Thyroid gland (tissue), 4 donors: Measurements from ENCODE around the gene PTDSS2.

Experiments used
- POLR2A ChIP-seq, 2 donors: fragments of 450-650 bp; IDR thresholded peaks; one replicate each; pipeline ENCODE4 v1.6.1; 2017; ENCODE audit warnings: antibody characterized with exemption in 2 of 2, mild to moderate bottlenecking in 2 of 2, moderate library complexity in 1 of 2
- TF ChIP-seq, protein P1 (sequence below), 6 experiments: fragments of 200-600 bp in 3 of 6; fragments of 450-650 bp in 3 of 6; sonication (generic) in 3 of 6; IDR thresholded peaks; one replicate each; pipeline ENCODE4 v1.5.1; 2016 to 2019; ENCODE audit warnings: antibody characterized with exemption in 6 of 6, mild to moderate bottlenecking in 2 of 6, inconsistent platforms in 1 of 6, moderate library complexity in 1 of 6

DNA sequence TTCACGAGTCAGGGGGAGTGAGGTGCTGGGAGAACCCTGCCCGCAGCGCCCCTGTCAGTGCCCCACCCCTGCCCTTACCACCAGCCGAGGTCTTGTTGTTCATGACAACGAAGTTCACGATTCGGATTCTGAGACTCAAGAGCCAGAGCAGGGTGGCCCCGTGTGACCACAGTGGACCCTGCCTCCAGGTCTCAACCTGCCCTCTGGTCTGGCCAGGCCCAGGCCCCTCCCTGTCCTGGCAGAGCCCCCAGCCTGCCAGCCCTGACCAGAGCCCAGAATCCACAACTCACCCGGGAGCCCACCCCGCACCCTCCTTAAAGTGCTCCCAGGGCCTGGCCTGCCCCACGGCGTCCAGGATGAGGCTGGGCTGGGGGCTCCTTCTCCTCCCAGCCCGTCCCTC is 18.2 kb upstream of the PTDSS2 start:
- no peak for TF ChIP-seq POLR2A (IDR thresholded peaks at IDR 0.05)
- TF ChIP-seq, protein P1, sequence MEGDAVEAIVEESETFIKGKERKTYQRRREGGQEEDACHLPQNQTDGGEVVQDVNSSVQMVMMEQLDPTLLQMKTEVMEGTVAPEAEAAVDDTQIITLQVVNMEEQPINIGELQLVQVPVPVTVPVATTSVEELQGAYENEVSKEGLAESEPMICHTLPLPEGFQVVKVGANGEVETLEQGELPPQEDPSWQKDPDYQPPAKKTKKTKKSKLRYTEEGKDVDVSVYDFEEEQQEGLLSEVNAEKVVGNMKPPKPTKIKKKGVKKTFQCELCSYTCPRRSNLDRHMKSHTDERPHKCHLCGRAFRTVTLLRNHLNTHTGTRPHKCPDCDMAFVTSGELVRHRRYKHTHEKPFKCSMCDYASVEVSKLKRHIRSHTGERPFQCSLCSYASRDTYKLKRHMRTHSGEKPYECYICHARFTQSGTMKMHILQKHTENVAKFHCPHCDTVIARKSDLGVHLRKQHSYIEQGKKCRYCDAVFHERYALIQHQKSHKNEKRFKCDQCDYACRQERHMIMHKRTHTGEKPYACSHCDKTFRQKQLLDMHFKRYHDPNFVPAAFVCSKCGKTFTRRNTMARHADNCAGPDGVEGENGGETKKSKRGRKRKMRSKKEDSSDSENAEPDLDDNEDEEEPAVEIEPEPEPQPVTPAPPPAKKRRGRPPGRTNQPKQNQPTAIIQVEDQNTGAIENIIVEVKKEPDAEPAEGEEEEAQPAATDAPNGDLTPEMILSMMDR (IDR thresholded peaks at IDR 0.05) = no peak
